ENCODE measurements around the gene ZNF638. TPM values are rescaled to one million over a fixed set of nuclear protein-coding genes. Genes with fewer than 3 reads are reported as not detected.
"Not testable (repeated sequence)": the region's sequence is repeated elsewhere in the genome, so short reads cannot be mapped to it uniquely, and the experiment has no call there.

Gene ZNF638
- total RNA-seq, 1 donor from 2014 or later, result 358 TPM

DNA sequence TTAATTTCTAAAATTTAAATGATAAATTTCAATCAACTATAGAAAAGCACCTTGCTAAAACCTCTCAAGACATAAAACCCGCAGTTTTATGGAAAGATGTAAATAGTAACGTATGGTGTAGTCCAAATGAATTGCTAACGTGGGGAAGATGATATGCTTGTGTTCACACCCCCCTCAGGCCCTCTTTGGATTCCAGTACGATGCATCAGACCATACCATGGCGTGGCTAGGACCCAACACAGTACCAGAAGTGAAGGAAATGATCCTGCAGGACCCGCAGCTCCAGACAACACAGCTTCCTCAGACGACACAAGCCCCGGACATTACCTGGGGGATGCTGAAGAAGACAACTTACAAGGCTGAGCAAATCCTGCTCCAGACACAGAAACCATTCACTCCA is 61.6 kb downstream of the ZNF638 start:
- DNase-seq (ENCODE audit: low spot score in 2 of 2) (no peak), FAIRE-seq (no peak)

DNA sequence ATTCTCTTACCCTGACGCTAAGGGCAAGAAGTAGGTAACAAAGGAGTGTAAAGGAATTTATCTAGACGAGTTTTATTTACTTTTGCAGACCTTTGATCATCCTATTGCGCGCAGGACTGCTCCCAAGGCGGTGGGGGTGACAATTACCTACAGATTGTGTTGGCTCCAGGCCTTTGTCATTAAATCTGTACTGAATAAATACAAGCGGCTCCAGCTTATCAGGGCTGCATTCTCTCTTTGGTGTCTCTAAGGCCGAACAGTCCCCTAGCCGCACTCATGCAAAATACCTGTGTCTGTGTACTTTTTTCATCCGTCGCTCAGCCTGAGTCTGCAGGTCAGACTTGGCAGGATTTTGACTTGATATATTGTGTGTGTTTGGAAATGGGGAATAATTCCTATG is 63.9 kb downstream of the ZNF638 start:
- DNase-seq (ENCODE audit: low spot score in 2 of 2), result no peak
- no peak for FAIRE-seq

DNA sequence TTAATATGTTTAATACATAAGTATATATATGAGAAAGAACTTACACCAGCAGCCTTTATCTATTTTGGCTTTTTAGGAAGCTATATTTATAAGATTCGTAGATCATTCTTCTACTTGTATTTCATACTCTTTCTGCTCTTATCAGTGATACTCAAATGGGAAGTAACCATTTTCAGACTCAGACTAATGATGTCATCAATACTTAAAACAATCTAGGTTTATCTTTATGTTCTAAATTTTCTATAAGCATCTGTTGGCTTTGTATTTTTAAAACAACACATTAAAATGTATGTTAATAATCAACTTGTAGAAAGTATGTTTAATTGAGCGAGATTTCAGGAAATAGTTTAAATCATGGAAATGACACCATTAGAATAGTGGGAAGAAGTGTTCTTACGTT is 70.8 kb downstream of the ZNF638 start:
- peak; percentile 3 for FAIRE-seq
- DNase-seq (ENCODE audit: low spot score in 2 of 2), result no peak

DNA sequence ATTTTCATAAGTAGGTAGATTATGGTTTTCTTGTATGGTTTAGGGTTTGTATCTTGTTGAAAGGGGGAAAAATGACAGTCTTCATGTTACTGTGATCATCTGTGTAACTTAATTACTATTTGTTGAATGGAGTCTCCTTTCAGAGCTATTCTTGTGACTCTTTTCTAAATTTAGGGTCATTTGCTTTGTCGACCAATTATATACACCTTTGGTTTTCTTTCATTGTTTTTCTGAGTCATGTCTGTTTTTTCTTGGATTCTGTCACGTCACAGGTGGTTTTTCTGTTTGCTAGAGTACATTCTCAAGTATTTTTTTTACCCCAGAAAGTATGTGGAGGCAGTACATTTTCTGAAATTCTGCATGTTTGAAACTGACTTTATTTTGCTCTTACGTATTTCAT is 78.0 kb downstream of the ZNF638 start:
- DNase-seq (ENCODE audit: low spot score in 2 of 2) (no peak), FAIRE-seq (no peak)

DNA sequence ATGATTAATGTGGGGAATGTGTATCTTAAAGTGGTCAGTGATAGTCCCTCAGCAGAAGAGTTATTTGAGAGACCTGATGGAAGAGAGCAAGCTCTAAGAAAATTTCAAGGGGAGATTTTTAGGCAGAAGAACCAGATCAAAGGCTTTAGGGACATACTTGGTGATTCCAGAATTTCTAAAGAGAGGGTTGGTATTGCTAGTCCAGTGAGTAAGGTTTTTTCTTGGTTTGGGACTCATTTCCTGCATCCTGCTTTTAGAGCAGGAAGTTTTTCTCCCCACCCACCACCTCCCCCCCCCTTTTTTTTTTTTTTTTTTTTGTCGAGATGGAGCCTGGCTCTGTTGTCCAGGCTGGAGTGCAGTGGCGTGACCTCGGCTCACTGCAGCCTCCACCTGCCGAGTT is 79.1 kb downstream of the ZNF638 start:
- no peak for FAIRE-seq
- no peak for DNase-seq (ENCODE audit: low spot score in 2 of 2)

DNA sequence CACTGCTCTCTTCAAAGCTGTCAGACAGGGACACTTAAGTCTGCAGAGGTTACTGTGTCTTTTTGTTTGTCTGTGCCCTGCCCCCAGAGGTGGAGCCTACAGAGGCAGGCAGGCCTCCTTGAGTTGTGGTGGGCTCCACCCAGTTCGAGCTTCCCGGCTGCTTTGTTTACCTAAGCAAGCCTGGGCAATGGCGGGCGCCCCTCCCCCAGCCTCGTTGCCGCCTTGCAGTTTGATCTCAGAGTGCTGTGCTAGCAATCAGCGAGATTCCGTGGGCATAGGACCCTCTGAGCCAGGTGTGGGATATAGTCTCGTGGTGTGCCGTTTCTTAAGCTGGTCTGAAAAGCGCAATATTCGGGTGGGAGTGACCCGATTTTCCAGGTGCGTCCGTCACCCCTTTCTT is 85.3 kb downstream of the ZNF638 start:
- FAIRE-seq, result not testable (repeated sequence)

DNA sequence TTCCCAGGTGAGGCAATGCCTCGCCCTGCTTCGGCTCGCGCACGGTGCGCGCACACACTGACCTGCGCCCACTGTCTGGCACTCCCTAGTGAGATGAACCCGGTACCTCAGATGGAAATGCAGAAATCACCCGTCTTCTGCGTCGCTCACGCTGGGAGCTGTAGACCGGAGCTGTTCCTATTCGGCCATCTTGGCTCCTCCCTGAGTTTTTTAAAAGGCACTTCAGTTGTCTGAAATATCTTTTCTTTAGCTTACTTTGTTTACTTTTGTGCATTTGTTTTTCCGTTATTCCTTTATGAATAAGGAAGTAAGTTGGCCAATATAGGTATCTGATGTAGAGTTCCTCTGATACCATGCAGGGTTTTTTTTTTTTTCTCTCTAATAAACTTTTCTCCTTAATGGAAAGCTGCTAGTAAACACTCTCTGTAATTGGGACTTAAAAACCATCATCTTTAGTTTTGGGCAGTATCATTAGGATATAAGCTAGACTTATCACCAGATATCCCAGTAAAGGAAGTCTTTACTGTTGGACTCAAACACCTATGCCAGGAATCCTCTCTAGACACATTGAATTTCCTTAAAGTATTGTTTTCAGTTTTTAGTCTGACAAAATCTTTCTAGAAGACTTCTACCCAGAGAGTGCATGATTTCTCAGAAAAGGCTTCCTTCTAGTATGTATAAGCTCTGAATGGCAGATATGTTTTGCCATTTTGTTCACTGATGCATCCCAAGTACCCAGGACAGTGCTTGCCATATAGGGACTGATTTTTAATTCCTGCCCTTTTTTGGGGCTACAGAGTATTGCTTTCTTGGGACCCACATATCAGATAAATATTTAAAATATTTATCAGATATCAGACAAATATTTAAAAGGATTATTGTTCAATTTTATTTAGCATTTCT is 86.0 kb downstream of the ZNF638 start:
- FAIRE-seq (no peak), DNase-seq (ENCODE audit: low spot score in 2 of 2) (no peak)

More for the DNA sequence above, 85.3 kb downstream of the ZNF638 start:
- DNase-seq (ENCODE audit: low spot score in 2 of 2), result not testable (repeated sequence)

DNA sequence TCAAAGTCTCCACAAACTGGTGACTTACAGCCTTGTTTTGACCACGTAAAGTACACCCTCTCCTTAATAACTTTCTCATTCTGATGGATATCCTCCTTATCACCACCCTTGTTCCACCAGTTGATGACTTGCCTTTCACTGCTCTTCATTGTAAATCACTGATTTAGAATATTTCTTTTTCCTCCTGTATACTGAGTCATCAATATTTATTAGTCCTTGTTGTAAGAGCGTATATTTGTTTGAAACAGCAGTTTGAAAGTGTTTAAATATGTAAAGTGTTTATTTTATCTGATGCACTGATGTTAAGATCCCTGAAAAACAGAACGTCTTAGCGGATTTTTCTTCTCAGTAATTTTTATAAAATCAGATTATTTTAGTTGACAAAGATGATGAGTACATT is 87.6 kb downstream of the ZNF638 start:
- no peak for DNase-seq (ENCODE audit: low spot score in 2 of 2)
- no peak for FAIRE-seq

DNA sequence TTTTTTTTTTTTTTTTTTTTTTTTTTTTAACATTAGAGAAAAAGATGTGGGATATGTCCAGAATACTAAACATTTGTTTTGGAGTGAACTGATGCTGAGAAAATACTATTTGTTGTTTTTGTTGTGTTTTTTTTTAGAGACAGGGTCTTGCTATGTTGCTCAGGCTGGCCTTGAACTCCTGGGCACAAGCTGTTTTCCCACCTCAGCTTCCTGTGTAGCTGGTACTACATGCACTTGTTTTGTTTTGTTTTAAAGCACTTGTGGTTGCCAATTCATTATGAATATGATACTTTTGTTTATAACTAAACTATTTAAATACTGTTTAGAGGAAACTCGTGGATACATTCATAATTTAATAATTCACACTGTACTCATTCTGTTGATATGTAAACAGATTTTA is 88.4 kb downstream of the ZNF638 start:
- FAIRE-seq (no peak), DNase-seq (ENCODE audit: low spot score in 2 of 2) (no peak)

DNA sequence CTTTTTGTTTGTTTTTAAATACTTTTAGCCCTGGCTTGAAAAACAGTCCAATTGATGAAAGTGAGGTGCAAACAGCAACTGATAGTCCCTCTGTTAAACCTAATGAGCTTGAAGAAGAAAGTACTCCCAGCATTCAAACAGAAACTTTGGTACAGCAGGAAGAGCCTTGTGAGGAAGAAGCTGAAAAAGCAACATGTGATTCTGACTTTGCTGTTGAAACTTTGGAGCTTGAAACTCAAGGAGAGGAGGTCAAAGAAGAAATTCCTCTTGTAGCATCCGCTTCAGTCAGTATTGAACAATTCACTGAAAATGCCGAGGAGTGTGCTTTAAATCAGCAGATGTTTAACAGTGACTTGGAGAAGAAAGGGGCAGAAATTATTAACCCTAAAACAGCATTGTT is 91.2 kb downstream of the ZNF638 start:
- DNase-seq (ENCODE audit: low spot score in 2 of 2), result no peak
- no peak for FAIRE-seq

DNA sequence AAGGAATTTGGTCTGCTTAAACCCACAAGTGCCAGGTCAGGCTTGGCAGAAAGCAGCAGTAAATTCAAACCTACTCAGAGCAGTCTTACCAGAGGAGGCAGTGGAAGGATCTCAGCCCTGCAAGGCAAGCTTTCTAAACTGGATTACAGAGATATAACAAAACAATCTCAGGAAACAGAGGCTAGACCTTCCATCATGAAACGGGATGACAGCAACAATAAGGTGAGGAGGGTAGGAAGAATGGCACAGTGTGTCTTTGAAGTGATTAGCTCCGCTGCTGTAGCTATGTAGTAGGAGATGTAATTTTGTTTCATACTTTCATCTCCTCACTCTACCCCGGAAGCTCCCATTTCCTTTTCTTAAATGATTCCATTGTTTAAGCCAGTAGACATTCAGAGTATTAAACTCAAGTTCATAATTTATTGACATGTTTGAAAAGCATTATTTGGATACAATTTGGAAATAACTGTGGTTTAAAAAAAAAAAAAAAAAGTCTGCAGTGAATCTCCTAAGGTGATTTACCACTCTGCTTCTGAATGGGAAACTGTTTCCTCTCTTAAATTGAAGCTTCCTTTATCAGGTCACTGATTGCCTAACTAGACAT is 92.3 kb downstream of the ZNF638 start:
- no peak for FAIRE-seq
- no peak for DNase-seq (ENCODE audit: low spot score in 2 of 2)

DNA sequence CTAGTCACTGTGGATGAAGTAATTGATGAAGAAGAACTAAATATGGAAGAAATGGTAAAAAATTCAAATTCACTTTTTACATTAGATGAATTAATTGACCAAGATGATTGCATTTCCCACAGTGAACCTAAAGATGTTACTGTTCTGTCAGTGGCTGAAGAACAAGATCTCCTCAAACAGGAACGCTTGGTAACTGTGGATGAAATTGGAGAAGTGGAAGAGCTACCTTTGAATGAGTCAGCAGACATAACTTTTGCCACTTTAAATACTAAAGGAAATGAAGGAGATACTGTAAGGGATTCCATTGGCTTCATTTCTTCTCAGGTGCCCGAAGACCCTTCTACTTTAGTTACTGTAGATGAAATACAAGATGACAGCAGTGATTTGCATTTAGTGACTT is 95.1 kb downstream of the ZNF638 start:
- FAIRE-seq (no peak), DNase-seq (ENCODE audit: low spot score in 2 of 2) (no peak)

DNA sequence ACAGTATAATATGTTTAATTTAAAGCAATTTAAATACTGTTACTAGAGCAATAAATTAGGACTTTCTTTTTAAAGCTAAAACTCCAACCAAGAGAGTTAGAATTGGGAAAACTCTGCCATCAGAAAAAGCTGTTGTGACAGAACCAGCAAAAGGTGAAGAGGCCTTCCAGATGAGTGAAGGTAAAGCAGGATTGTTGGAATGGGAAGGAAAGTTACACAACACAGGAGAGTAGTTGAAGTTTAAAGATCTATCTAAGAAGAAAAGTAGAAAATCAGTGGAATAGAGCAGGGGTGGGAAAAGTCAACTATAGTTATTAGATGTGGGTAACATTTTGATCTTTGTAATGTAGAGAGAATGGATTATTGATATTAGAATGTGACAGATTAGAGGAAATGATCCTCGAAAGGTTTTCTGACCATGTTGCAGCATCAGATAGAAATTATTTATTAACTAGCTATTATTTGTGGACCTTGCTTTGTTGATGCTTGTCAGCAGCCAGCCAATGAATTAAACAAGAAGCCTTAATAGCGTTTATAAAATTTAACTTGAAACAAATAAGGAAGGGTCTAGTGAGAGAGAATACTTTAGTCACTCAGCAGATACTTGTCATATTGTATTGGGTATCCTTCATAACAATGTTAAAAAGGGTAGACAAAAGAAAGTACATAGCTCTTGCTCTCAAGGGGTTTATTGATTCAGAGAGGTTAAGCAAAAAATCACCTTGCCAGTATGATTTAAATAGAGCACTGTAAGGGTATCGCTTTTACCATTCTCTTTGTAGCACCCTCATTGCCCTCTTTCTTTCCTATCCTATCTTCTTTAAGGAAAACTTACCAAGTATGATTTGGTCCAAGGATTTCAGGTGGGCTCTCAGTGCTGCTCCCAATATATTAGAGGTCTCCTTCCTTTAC is 97.1 kb downstream of the ZNF638 start:
- DNase-seq (ENCODE audit: low spot score in 2 of 2) (no peak), FAIRE-seq (no peak)

DNA sequence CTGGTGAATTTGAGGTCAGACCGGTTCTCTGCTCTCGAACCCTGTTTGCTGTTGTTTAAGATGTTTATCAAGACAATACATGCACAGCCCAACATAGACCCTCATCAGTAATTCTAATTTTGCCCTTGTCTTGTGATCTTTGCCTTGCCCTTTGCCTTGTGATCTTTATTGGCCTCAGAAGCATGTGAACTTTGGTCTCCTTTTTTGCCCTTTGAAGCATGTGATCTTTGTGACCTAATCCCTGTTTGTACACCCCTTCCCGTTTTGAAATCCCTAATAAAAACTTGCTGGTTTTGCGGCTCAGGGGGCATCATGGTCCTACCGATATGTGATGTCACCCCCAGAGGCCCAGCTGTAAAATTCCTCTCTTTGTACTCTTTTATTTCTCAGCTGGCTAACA is 113.6 kb downstream of the ZNF638 start:
- DNase-seq (ENCODE audit: low spot score in 2 of 2); FAIRE-seq: not testable (repeated sequence)

DNA sequence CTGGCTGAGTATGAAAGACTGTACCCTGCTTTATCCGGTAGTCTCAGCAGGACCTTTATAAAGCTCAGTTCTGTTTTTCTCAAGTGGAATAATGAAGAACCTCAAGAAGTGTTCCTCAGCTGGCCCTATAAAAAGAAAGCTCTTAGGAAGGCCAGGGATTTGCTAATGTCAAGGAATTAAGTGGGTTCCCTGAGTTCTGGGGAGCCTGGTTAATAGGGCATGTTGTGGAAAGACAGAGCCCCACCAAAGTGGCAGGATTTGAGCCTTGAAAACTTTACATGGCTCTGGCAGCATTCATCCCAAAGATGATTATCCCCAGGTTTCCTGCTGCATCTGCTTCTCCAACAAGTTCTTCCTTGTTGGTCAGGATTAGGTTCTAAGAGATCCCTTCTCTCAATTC is 114.9 kb downstream of the ZNF638 start:
- FAIRE-seq (no peak), DNase-seq (ENCODE audit: low spot score in 2 of 2) (no peak)

DNA sequence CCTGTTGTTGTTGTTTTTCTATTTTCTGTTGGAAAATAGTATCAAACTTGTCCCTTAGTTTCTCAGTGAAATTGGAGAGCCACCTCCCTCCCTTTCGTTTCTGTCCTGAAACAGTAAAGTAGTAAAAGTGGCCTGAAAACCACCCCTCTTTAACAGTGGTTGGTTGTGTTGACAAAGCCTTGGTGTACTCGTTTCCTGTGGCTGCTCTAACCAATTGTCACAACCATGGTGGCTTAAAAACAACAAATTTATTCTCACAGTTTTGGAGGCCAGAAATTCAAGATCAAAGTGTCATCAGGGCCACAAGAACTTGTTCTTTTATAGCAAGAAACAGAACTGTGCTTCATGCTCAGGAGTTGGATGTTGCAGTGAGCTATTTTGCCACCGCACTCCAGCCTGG is 117.8 kb downstream of the ZNF638 start:
- FAIRE-seq, result no peak
- no peak for DNase-seq (ENCODE audit: low spot score in 2 of 2)

DNA sequence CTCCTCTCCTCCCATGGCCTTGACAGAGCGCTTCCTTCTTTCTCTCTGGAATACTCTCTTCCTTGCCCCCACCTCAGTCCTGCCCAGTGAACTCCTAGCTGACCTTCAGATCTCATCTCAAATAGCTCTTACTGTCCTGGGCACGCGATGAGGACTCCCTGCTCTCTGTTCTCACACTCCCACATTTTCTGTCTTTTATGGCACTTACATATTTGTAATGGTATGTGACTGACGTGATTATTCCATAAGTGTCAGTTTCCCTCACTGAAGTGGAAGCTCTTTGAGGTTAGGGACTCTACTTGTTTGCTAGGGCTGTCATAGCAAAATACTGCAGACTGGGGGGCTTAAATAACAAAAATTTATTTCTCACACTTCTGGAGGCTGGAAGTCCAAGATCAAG is 120.1 kb downstream of the ZNF638 start:
- DNase-seq (ENCODE audit: low spot score in 2 of 2) (no peak), FAIRE-seq (no peak)

DNA sequence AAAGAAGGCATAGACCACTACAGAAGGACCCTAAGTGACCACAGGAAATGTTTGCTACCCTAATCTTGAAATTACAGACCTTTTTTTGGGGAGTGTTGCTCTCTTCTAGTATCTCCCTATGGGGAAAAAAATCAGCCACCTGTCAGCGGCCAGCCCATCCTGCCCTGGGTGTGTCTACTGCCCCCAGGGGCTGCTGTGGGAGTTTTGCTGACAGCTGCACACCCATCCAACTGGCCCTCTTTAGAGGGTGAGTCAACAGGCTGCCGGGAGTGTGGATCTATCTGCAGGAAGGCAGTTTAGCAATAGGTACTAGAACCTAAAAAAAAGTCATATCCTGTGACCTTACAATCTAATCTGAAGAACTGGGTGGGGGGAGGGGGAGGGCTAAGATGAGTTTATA is 121.0 kb downstream of the ZNF638 start:
- DNase-seq (ENCODE audit: low spot score in 2 of 2) (no peak), FAIRE-seq (no peak)

DNA sequence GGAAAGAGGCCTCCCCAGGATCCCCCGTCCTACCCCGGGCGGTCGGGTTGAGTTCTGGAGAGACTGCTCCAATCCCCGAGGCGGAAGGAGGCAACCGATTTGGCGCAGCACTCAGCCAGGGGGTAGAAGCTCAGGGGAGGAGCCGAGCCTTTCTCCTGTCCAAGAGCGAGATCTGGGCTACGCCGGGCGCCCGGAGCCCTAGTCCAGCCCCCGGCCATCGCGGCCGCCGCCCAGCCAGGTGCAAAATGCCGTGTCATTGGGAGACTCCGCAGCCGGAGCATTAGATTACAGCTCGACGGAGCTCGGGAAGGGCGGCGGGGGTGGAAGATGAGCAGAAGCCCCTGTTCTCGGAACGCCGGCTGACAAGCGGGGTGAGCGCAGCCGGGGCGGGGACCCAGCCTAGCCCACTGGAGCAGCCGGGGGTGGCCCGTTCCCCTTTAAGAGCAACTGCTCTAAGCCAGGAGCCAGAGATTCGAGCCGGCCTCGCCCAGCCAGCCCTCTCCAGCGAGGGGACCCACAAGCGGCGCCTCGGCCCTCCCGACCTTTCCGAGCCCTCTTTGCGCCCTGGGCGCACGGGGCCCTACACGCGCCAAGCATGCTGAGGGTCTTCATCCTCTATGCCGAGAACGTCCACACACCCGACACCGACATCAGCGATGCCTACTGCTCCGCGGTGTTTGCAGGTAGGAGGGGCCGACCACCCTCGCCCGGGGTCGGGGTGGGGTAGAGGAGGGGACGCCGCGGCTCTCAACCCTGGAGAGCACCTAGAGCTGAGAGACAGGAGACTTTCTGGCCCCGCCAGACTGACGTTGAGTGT is 122.0 kb downstream of the ZNF638 start, which contains the start of gene DYSF:
Gene DYSF, plus strand, starts transcription at position 158 of the 817 bp plus-strand sequence.
- peak in 1 of 2 donors; percentile 34 for DNase-seq (ENCODE audit: low spot score in 2 of 2)
- FAIRE-seq, result no peak
